Measurements from ENCODE around the gene CHST12. TPM values are rescaled to one million over a fixed set of nuclear protein-coding genes. Genes with fewer than 3 reads are reported as not detected.

Gene CHST12
- total RNA-seq, 1 experiment from 2014 or later, result 19.3 TPM

GRCh38 chr7:2374401-2374800 lies 29.0 kb upstream of the CHST12 start:
- no peaks in the 10 kb centered on the region for H3K4me1 ChIP-seq (ENCODE audit: insufficient read depth, low read length)
- H3K18ac ChIP-seq (ENCODE audit: insufficient read length, low read depth, low read length), result no peak overlapping the region
- no peak overlapping the region for H3K9ac ChIP-seq (ENCODE audit: extremely low read depth, insufficient read length, low read length)
- no peak overlapping the region for H3K14ac ChIP-seq (ENCODE audit: insufficient read depth, low read length)
- no peak overlapping the region for H2BK12ac ChIP-seq (ENCODE audit: insufficient read length, low read depth, low read length)
- H3K9me3 Mint-ChIP-seq, result no peaks in the 10 kb centered on the region; a peak in 2 of 5 replicates
- no peak overlapping the region for H3K27ac ChIP-seq (ENCODE audit: insufficient read length, low read depth, low read length)
- no peak overlapping the region for H2BK15ac ChIP-seq (ENCODE audit: low read depth, low read length)
- H3K27ac Mint-ChIP-seq, result no peak overlapping the region; a peak in 1 of 7 replicates
- no peaks in the 10 kb centered on the region for H3K9me3 ChIP-seq (ENCODE audit: control insufficient read depth, low read depth, low read length)
- no peaks in the 10 kb centered on the region for H3K27me3 ChIP-seq (ENCODE audit: insufficient read depth, low read length)
- H2BK120ac ChIP-seq (ENCODE audit: low read depth, low read length, poor library complexity, severe bottlenecking), result no peak overlapping the region
- H3K36me3 Mint-ChIP-seq (ENCODE audit: insufficient read depth in 1 of 3, low read depth in 3 of 3), result peaks cover 77 to 96% (median 96%) of the 10 kb centered on the region in 3 experiments
- no peak overlapping the region for H4K8ac ChIP-seq (replicated peaks; ENCODE audit: insufficient read length, low read depth, low read length)
- H3K23ac ChIP-seq (ENCODE audit: insufficient read length, low read depth, low read length), result no peak overlapping the region
- no peaks in the 10 kb centered on the region for H3K4me1 Mint-ChIP-seq
- H3K79me2 ChIP-seq (ENCODE audit: insufficient read depth, low read length), result peaks cover 3% of the 10 kb centered on the region; the same call in 1 of the 2 replicates
- no CpG with 5 or more reads among the region's 18 CpGs for WGBS (ENCODE audit: extremely low coverage, insufficient read length, low lambda C conversion rate)
- no peaks in the 10 kb centered on the region for H4K20me1 ChIP-seq (ENCODE audit: control insufficient read depth, insufficient read depth, insufficient read length)
- no peak for TF ChIP-seq CTCF (conservative IDR thresholded peaks at IDR 0.05)
- DNase-seq, result no peak
- H3K79me1 ChIP-seq (ENCODE audit: insufficient read depth, low read depth, low read length, poor library complexity, severe bottlenecking), result peaks cover 15% of the 10 kb centered on the region
- H4K5ac ChIP-seq (ENCODE audit: insufficient read length, low read depth, low read length), result no peak overlapping the region
- no peaks in the 10 kb centered on the region for H3K23me2 ChIP-seq (ENCODE audit: insufficient read length, low read depth, low read length, poor library complexity, severe bottlenecking)
- no peak overlapping the region for H4K91ac ChIP-seq (ENCODE audit: insufficient read length, low read depth, low read length)
- H2AFZ ChIP-seq (ENCODE audit: low read length), result no peak overlapping the region
- H3T11ph ChIP-seq (ENCODE audit: low read length), result no peak overlapping the region
- no peak overlapping the region for H2AK5ac ChIP-seq (ENCODE audit: insufficient read length, low read length)
- H3K4me3 Mint-ChIP-seq, result no peak overlapping the region
- H3K4me2 ChIP-seq (ENCODE audit: insufficient read depth, insufficient read length, low read length), result no peak overlapping the region
- H3K56ac ChIP-seq (ENCODE audit: insufficient read length, low read depth, low read length), result no peak overlapping the region
- H2BK5ac ChIP-seq (ENCODE audit: insufficient read length, low read length), result no peak overlapping the region
- no peaks in the 10 kb centered on the region; the same call in 1 of the 2 replicates for H3K27me3 Mint-ChIP-seq (ENCODE audit: low read depth)
- no peak overlapping the region for H3K4ac ChIP-seq (ENCODE audit: low read depth, low read length)
- H2BK20ac ChIP-seq (ENCODE audit: low read depth, low read length, poor library complexity, severe bottlenecking), result no peak overlapping the region

Measured in H9 (cell line).